ENCODE data around the gene ZNF407. TPM values are rescaled to one million over a fixed set of nuclear protein-coding genes. Genes with fewer than 3 reads are reported as not detected.

The ZNF407 gene
- total RNA-seq, 2 donors from 2014 or later: 11.7 to 22.2 TPM

GRCh38 chr18:74945774-74946545 lies 348.3 kb downstream of the ZNF407 start:
- H3K4me1 ChIP-seq (replicated peaks): no peaks in the 10 kb centered on the region
- TF ChIP-seq POLR2A (IDR thresholded peaks at IDR 0.05) (no peak), POLR2AphosphoS5 (IDR thresholded peaks at IDR 0.05) (no peak), CTCF (IDR thresholded peaks at IDR 0.05) (no peak)
- H3K27me3 ChIP-seq (replicated peaks; ENCODE audit: insufficient read depth): no peaks in the 10 kb centered on the region
- intact Hi-C loops (cut with DNase I): no loop called here
- 90% methylated on average over 7 of the region's 7 CpGs for WGBS
- DNase-seq (ENCODE audit: low spot score): no peak
- no peaks in the 10 kb centered on the region for H3K36me3 ChIP-seq
- no peak overlapping the region for H3K4me3 ChIP-seq
- no peaks in the 10 kb centered on the region for H3K9me3 ChIP-seq
- H3K27ac ChIP-seq: no peak overlapping the region

GRCh38 chr18:74946646-74947375 lies 349.1 kb downstream of the ZNF407 start:
- H3K4me3 ChIP-seq: no peak overlapping the region
- no peaks in the 10 kb centered on the region for H3K36me3 ChIP-seq
- WGBS: 86% methylated on average over 3 of the region's 3 CpGs
- no peak overlapping the region for H3K27ac ChIP-seq
- TF ChIP-seq POLR2AphosphoS5 (IDR thresholded peaks at IDR 0.05): no peak
- no peak for TF ChIP-seq CTCF (IDR thresholded peaks at IDR 0.05)
- TF ChIP-seq POLR2A (IDR thresholded peaks at IDR 0.05): no peak
- H3K27me3 ChIP-seq (replicated peaks; ENCODE audit: insufficient read depth): no peaks in the 10 kb centered on the region
- intact Hi-C loops (cut with DNase I): no loop called here
- no peaks in the 10 kb centered on the region for H3K4me1 ChIP-seq (replicated peaks)
- DNase-seq (ENCODE audit: low spot score): no peak
- no peaks in the 10 kb centered on the region for H3K9me3 ChIP-seq

GRCh38 chr18:74947417-74947816 lies 349.7 kb downstream of the ZNF407 start:
- H3K36me3 ChIP-seq: no peaks in the 10 kb centered on the region
- TF ChIP-seq CTCF (IDR thresholded peaks at IDR 0.05) (no peak), POLR2A (IDR thresholded peaks at IDR 0.05) (no peak), POLR2AphosphoS5 (IDR thresholded peaks at IDR 0.05) (no peak)
- 94% methylated on average over 10 of the region's 10 CpGs for WGBS
- H3K4me1 ChIP-seq (replicated peaks): no peaks in the 10 kb centered on the region
- H3K9me3 ChIP-seq: no peaks in the 10 kb centered on the region
- intact Hi-C loops (cut with DNase I): no loop called here
- no peak overlapping the region for H3K27ac ChIP-seq
- H3K27me3 ChIP-seq (replicated peaks; ENCODE audit: insufficient read depth): no peaks in the 10 kb centered on the region
- H3K4me3 ChIP-seq: no peak overlapping the region
- DNase-seq (ENCODE audit: low spot score): no peak

DNA sequence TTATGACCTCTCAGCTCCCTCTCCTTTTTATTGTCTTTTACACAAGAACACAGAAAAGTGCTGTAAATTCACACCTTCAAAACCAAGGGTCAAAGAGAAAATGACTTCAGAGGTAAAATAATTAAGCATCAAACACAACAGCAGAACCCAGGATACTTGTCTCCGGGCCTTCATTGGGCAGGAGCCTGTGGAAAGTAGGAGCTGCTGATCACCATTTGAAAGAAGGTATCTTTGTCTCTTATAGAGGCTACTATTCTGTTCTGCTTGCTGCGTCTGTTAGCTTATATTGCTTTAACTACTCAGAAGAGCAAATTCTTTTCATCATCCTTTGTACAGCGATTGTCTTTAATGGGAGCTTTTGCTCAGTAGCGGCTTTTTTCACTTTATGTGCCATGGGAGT lies 350.2 kb downstream of the ZNF407 start:
- H3K36me3 ChIP-seq: no peaks in the 10 kb centered on the region
- TF ChIP-seq POLR2AphosphoS5 (IDR thresholded peaks at IDR 0.05): no peak
- H3K27ac ChIP-seq: no peak overlapping the region
- H3K4me1 ChIP-seq (replicated peaks): no peaks in the 10 kb centered on the region
- H3K9me3 ChIP-seq: no peaks in the 10 kb centered on the region
- no peak for DNase-seq (ENCODE audit: low spot score)
- no peaks in the 10 kb centered on the region for H3K27me3 ChIP-seq (replicated peaks; ENCODE audit: insufficient read depth)
- no peak overlapping the region for H3K4me3 ChIP-seq
- 94% methylated on average over 4 of the region's 4 CpGs for WGBS
- intact Hi-C loops (cut with DNase I): no loop called here

GRCh38 chr18:74949611-74950010 lies 351.9 kb downstream of the ZNF407 start:
- H3K4me3 ChIP-seq: no peak overlapping the region
- TF ChIP-seq POLR2AphosphoS5 (IDR thresholded peaks at IDR 0.05) (no peak), CTCF (IDR thresholded peaks at IDR 0.05) (no peak), POLR2A (IDR thresholded peaks at IDR 0.05) (no peak)
- no peak overlapping the region for H3K27ac ChIP-seq
- DNase-seq (ENCODE audit: low spot score): no peak
- no peaks in the 10 kb centered on the region for H3K36me3 ChIP-seq
- WGBS: 81% methylated on average over 1 of the region's 1 CpG
- no peaks in the 10 kb centered on the region for H3K27me3 ChIP-seq (replicated peaks; ENCODE audit: insufficient read depth)
- no peaks in the 10 kb centered on the region for H3K9me3 ChIP-seq
- intact Hi-C loops (cut with DNase I): no loop called here
- no peaks in the 10 kb centered on the region for H3K4me1 ChIP-seq (replicated peaks)
